Measurements from ENCODE around the gene CRYBB1. TPM values are rescaled to one million over a fixed set of nuclear protein-coding genes. Genes with fewer than 3 reads are reported as not detected.

The CRYBB1 gene
- total and polyA plus RNA-seq, 2 donors (not counting 3 experiments of a cell fraction or from before 2014, with no cell fraction given): not detected

DNA sequence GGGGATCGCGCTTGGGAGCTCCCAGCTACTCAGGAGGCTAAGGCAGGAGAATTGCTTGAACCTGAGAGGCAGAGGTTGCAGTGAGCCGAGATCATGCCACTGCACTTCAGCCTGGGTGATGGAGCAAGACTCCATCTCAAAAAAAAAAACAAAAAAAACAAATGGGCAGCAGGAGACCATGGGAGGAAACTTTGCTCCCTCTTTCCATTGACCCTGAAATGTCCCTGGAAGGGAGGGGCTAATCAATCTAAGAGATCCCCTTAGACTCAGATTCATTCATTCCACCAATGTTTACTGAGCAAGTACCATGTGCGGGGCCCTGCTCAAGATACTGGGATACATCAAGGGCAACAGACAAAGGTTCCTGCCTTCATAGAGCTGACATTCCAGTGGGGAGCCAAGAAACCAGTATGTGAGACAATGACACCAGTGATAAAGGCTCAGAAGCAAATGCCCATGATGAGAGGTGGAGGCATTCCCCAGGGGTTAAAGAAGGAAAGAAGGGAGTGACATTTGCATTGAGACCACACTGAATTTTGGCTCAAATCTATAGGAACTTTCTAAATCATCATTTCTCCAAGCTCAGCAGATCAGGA, 67.8 kb downstream of the CRYBB1 start:
- dilution Hi-C loops (cut with MboI; ENCODE audit: extremely low pct_ligation_motif_present, low sequenced_read_pairs): no loop called here
- no peaks in the 10 kb centered on the region for H3K27me3 ChIP-seq (ENCODE audit: control insufficient read depth in 2 of 2, insufficient read depth in 2 of 2, low read length in 2 of 2)
- H4K20me1 ChIP-seq (replicated peaks; ENCODE audit: control insufficient read depth, extremely low read depth, insufficient read depth, low read length): no peaks in the 10 kb centered on the region
- H3K36me3 ChIP-seq (ENCODE audit: control insufficient read depth in 2 of 2, extremely low read depth in 1 of 2, insufficient read depth in 2 of 2, low read length in 2 of 2): peaks cover 0 to 3% of the 10 kb centered on the region in 2 experiments
- H3K79me2 ChIP-seq (ENCODE audit: control insufficient read depth, insufficient read depth, low read length): peaks cover 9% of the 10 kb centered on the region
- no peak overlapping the region for H3K4me2 ChIP-seq (ENCODE audit: insufficient read depth, low read length)
- TF ChIP-seq EZH2 (IDR thresholded peaks at IDR 0.05; ENCODE audit: borderline replicate concordance, low read depth, low read length, severe bottlenecking) (no peak), GATA2 (IDR thresholded peaks at IDR 0.05; ENCODE audit: insufficient read depth, insufficient read length, low read depth, low read length) (no peak), POLR2AphosphoS5 (IDR thresholded peaks at IDR 0.05; ENCODE audit: insufficient read depth, low read depth, low read length) (no peak), JUN (IDR thresholded peaks at IDR 0.05; ENCODE audit: borderline replicate concordance, insufficient read depth, insufficient read length, low read depth) (no peak), POLR2A (IDR thresholded peaks at IDR 0.05; ENCODE audit: low read depth, low read length) (no peak), FOS (IDR thresholded peaks at IDR 0.05; ENCODE audit: borderline replicate concordance, insufficient read depth, low read length) (no peak), MYC (IDR thresholded peaks at IDR 0.05; ENCODE audit: low read depth, low read length) (no peak)
- TF ChIP-seq, protein P1, sequence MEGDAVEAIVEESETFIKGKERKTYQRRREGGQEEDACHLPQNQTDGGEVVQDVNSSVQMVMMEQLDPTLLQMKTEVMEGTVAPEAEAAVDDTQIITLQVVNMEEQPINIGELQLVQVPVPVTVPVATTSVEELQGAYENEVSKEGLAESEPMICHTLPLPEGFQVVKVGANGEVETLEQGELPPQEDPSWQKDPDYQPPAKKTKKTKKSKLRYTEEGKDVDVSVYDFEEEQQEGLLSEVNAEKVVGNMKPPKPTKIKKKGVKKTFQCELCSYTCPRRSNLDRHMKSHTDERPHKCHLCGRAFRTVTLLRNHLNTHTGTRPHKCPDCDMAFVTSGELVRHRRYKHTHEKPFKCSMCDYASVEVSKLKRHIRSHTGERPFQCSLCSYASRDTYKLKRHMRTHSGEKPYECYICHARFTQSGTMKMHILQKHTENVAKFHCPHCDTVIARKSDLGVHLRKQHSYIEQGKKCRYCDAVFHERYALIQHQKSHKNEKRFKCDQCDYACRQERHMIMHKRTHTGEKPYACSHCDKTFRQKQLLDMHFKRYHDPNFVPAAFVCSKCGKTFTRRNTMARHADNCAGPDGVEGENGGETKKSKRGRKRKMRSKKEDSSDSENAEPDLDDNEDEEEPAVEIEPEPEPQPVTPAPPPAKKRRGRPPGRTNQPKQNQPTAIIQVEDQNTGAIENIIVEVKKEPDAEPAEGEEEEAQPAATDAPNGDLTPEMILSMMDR (IDR thresholded peaks at IDR 0.05; ENCODE audit: extremely low read depth in 1 of 2, insufficient read depth in 1 of 2, low read depth in 1 of 2, low read length in 2 of 2): no peak
- TF ChIP-seq, protein P2, sequence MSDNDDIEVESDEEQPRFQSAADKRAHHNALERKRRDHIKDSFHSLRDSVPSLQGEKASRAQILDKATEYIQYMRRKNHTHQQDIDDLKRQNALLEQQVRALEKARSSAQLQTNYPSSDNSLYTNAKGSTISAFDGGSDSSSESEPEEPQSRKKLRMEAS (IDR thresholded peaks at IDR 0.05; ENCODE audit: insufficient read depth, insufficient read length): no peak
- peaks cover 24% of the 10 kb centered on the region for H3K4me1 ChIP-seq (ENCODE audit: control insufficient read depth, extremely low read depth, insufficient read depth, low read length)
- no peaks in the 10 kb centered on the region for H3K9me3 ChIP-seq (replicated peaks; ENCODE audit: control insufficient read depth, insufficient read depth, low read length)
- no peak overlapping the region for H3K9ac ChIP-seq (replicated peaks; ENCODE audit: extremely low read depth, insufficient read depth, low read length)
- H3K27ac ChIP-seq (ENCODE audit: insufficient read depth, low read depth, low read length): no peak overlapping the region
- no peaks in the 10 kb centered on the region for H3K9me1 ChIP-seq (replicated peaks; ENCODE audit: control insufficient read depth, extremely low read depth, insufficient read depth, low read length)
- DNase-seq (ENCODE audit: low read depth, low spot score): no peak
- FAIRE-seq: no peak
- CTCF ChIA-PET: interaction anchor here (1.0 to 1.5 kb wide), 3 partner anchors 9 to 47 kb away, joined by 3 to 5 read pairs (median 3); no protein-coding TSS in a partner anchor
- intact Hi-C loops (cut with micrococcal nuclease): no loop called here
- no peak overlapping the region for H2AFZ ChIP-seq (ENCODE audit: low read depth, low read length)
- BruUV-seq (replicated peaks): no TSS peak
- POLR2A ChIA-PET: no interaction called here
- H3K4me3 ChIP-seq (replicated peaks in 1 of 3; ENCODE audit: insufficient read depth in 1 of 3, low read depth in 1 of 3, low read length in 3 of 3): no peak overlapping the region

MicroRNAs encoded within 50 kb of the gene (microRNA counts, 767-probe panel; counts per million panel counts)
- microRNA hsa-miR-548j: 723 counts per million, percentile 96 among the panel's probes with 10 or more counts

Small RNAs within 50 kb of the gene (microRNA-seq; reads per million reads assigned to microRNA genes)
- gene MIR548J (ENCODE audit: borderline number of aligned reads, borderline replicate concordance): 11.1 reads per million, percentile 27 among the genes with 10 or more reads in this experiment

Small RNAs within 50 kb of the gene (small RNA-seq; reads per million reads assigned to genes)
- not detected for gene MIR548J (ENCODE audit: insufficient read depth, insufficient read length, low read depth, low replicate concordance)
- not detected for gene RF01874 (ENCODE audit: insufficient read depth, insufficient read length, low read depth, low replicate concordance)

Other genes starting within 250 kb of the CRYBB1 start
- gene ASPHD2, start 188.8 kb downstream of the CRYBB1 start, total RNA-seq: 5.5 and 7.8 TPM in 2 replicates
- gene ASPHD2, start 188.8 kb downstream of the CRYBB1 start, polyA plus RNA-seq: 4.8 and 5.3 TPM in 2 replicates
- 29.7 and 34.9 TPM in 2 replicates for gene HPS4, start 134.2 kb downstream of the CRYBB1 start, total RNA-seq
- 25.8 and 28.4 TPM in 2 replicates for gene HPS4, start 134.2 kb downstream of the CRYBB1 start, polyA plus RNA-seq
- 24.2 and 28.5 TPM in 2 replicates for gene SRRD, start 134.2 kb downstream of the CRYBB1 start, total RNA-seq
- gene SRRD, start 134.2 kb downstream of the CRYBB1 start, polyA plus RNA-seq: 21.4 and 23.4 TPM in 2 replicates
- 49.8 and 54.9 TPM in 2 replicates for gene TFIP11, start 105.6 kb downstream of the CRYBB1 start, total RNA-seq
- gene TFIP11, start 105.6 kb downstream of the CRYBB1 start, polyA plus RNA-seq: 33.5 and 35.7 TPM in 2 replicates
- gene TPST2, start 27.9 kb downstream of the CRYBB1 start, total RNA-seq: 48.4 and 49.4 TPM in 2 replicates
- 121 and 137 TPM in 2 replicates for gene TPST2, start 27.9 kb downstream of the CRYBB1 start, polyA plus RNA-seq
- gene CRYBA4, start 3.9 kb upstream of the CRYBB1 start, total RNA-seq: not detected in 2 replicates
- gene CRYBA4, start 3.9 kb upstream of the CRYBB1 start, polyA plus RNA-seq: not detected in 2 replicates
- 0.53 and 0.80 TPM in 2 replicates for gene MIAT, start 39.6 kb upstream of the CRYBB1 start, total RNA-seq
- gene MIAT, start 39.6 kb upstream of the CRYBB1 start, polyA plus RNA-seq: 0.03 and 0.05 TPM in 2 replicates

All from endothelial cell of umbilical vein (primary cell).